IMR-90 (cell line): Measurements from ENCODE around the gene FAM237A. TPM values are rescaled to one million over a fixed set of nuclear protein-coding genes. Genes with fewer than 3 reads are reported as not detected.

Experiments
- ATAC-seq: fragments of 200-7000 bp; cut with Tn5 transposase; 2 replicates; pipeline ENCODE4 v1.9.1; 2020; ENCODE audit warnings: low read depth, mild to moderate bottlenecking, moderate library complexity
- BruUV-seq: library from RNA; stranded (reverse); fragments of 400-500 nt; replicated peaks from 2 replicates; lab custom pipeline; 2021; lab: Mats Ljungman, UMichigan
- CTCF ChIA-PET: fragments of 300-600 bp; formaldehyde crosslinking; extraction: SDS; loops from one replicate; lab custom pipeline; 2021; ENCODE audit warnings: antibody characterized with exemption; lab: Yijun Ruan, JAX
- POLR2A ChIA-PET: fragments of 300-600 bp; sonication (Branson Sonifier 250); formaldehyde crosslinking; loops from one replicate; lab custom pipeline; 2022; ENCODE audit warnings: antibody characterized with exemption; ENCODE audit not compliant: unreplicated experiment; lab: Charles Lee
- DNase-seq: peaks from one replicate; pipeline ENCODE4 v3.0.0; 2013
- H2AFZ ChIP-seq: replicated peaks from 2 replicates; pipeline ENCODE3; 2013; ENCODE audit warnings: low read length, mild to moderate bottlenecking; ENCODE audit not compliant: poor library complexity
- H2AK5ac ChIP-seq: 2 replicates; pipeline ENCODE4 v1.6.1; 2013; ENCODE audit warnings: low read depth, low read length, inconsistent platforms
- H2AK9ac ChIP-seq: replicated peaks from 2 replicates; pipeline ENCODE3; 2013; ENCODE audit warnings: mild to moderate bottlenecking, low read depth, low read length, moderate library complexity; ENCODE audit not compliant: poor library complexity
- H2BK120ac ChIP-seq: 2 replicates; pipeline ENCODE4 v1.6.1; 2013; ENCODE audit warnings: low read depth, low read length, inconsistent platforms
- H2BK15ac ChIP-seq: 3 replicates; pipeline ENCODE4 v1.6.1; 2013; ENCODE audit warnings: low read depth, low read length, inconsistent platforms
- H2BK20ac ChIP-seq: 2 replicates; pipeline ENCODE4 v1.6.1; 2013; ENCODE audit warnings: low read depth, mild to moderate bottlenecking, inconsistent platforms, low read length, moderate library complexity
- H2BK5ac ChIP-seq: 2 replicates; pipeline ENCODE4 v1.6.1; 2013; ENCODE audit warnings: mild to moderate bottlenecking, low read depth, low read length, inconsistent platforms; ENCODE audit not compliant: poor library complexity, severe bottlenecking
- H3K14ac ChIP-seq: replicated peaks from 2 replicates; pipeline ENCODE4 v1.6.1; 2013; ENCODE audit warnings: low read depth, low read length, inconsistent platforms
- H3K18ac ChIP-seq: 2 replicates; pipeline ENCODE4 v1.6.1; 2013; ENCODE audit warnings: low read depth, low read length, control low read depth
- H3K23ac ChIP-seq: 2 replicates; pipeline ENCODE4 v1.6.1; 2013; ENCODE audit warnings: low read depth, low read length, inconsistent platforms
- H3K27ac ChIP-seq: 2 replicates; pipeline ENCODE4 v1.5.1; 2013; ENCODE audit warnings: mild to moderate bottlenecking, control low read depth, low read length; ENCODE audit not compliant: insufficient read depth
- H3K27me3 ChIP-seq: 2 replicates; pipeline ENCODE4 v1.6.1; 2013; ENCODE audit warnings: low read length; ENCODE audit not compliant: control insufficient read depth, insufficient read depth
- H3K36me3 ChIP-seq: 2 replicates; pipeline ENCODE4 v1.6.1; 2013; ENCODE audit warnings: low read length, mixed read lengths; ENCODE audit not compliant: control insufficient read depth, insufficient read depth
- H3K4ac ChIP-seq: 2 replicates; pipeline ENCODE4 v1.6.1; 2013; ENCODE audit warnings: low read depth, low read length, inconsistent platforms
- H3K4me1 ChIP-seq: 2 replicates; pipeline ENCODE4 v1.6.1; 2013; ENCODE audit warnings: low read length, mixed read lengths; ENCODE audit not compliant: control insufficient read depth, insufficient read depth
- H3K4me2 ChIP-seq: 2 replicates; pipeline ENCODE4 v1.6.1; 2013; ENCODE audit warnings: low read depth, mild to moderate bottlenecking, control low read depth, low read length, moderate library complexity
- H3K4me3 ChIP-seq: 2 replicates; pipeline ENCODE4 v1.5.1; 2013; ENCODE audit warnings: low read depth, mild to moderate bottlenecking, control low read depth, low read length, moderate library complexity; ENCODE audit not compliant: insufficient read depth
- H3K56ac ChIP-seq: 2 replicates; pipeline ENCODE4 v1.6.1; 2013; ENCODE audit warnings: low read length, inconsistent platforms; ENCODE audit not compliant: insufficient read depth; ENCODE audit errors: extremely low read depth
- H3K79me1 ChIP-seq, 2 experiments: 2 replicates each; pipeline ENCODE4 v1.6.1; 2013; ENCODE audit warnings: low read length in 2 of 2, inconsistent platforms in 1 of 2, low read depth in 1 of 2
- H3K9ac ChIP-seq: 2 replicates; pipeline ENCODE4 v1.6.1; 2013; ENCODE audit warnings: low read depth, low read length, control low read depth
- H3K9me1 ChIP-seq: 2 replicates; pipeline ENCODE4 v1.6.1; 2013; ENCODE audit warnings: low read length, inconsistent platforms; ENCODE audit not compliant: insufficient read depth
- H3K9me3 ChIP-seq: 2 replicates; pipeline ENCODE4 v1.6.1; 2013; ENCODE audit warnings: low read length; ENCODE audit not compliant: control insufficient read depth, insufficient read depth
- H4K20me1 ChIP-seq: 2 replicates; pipeline ENCODE4 v1.6.1; 2013; ENCODE audit warnings: low read length, inconsistent platforms; ENCODE audit not compliant: insufficient read depth
- H4K5ac ChIP-seq: 2 replicates; pipeline ENCODE4 v1.6.1; 2013; ENCODE audit warnings: mild to moderate bottlenecking, low read depth, low read length, control low read depth
- H4K8ac ChIP-seq, 2 experiments: 2 replicates each; pipeline ENCODE4 v1.6.1; 2013; ENCODE audit warnings: low read depth in 2 of 2, low read length in 2 of 2, control low read depth in 1 of 2, inconsistent platforms in 1 of 2
- H4K91ac ChIP-seq: 2 replicates; pipeline ENCODE4 v1.6.1; 2013; ENCODE audit warnings: low read depth, low read length, inconsistent platforms; ENCODE audit not compliant: insufficient read depth
- BHLHE40 ChIP-seq: fragments of 150-350 bp; IDR thresholded peaks from 2 replicates; pipeline ENCODE4 v1.6.1; 2016; ENCODE audit warnings: mild to moderate bottlenecking, low read depth, low read length
- CEBPB ChIP-seq: IDR thresholded peaks from 2 replicates; pipeline ENCODE4 v1.6.1; 2012; ENCODE audit warnings: low read depth, low read length, improper control_type of control experiment
- CHD1 ChIP-seq: IDR thresholded peaks from 2 replicates; pipeline ENCODE4 v1.6.1; 2012; ENCODE audit warnings: low read depth, low read length, improper control_type of control experiment
- FOS ChIP-seq: fragments of 150-350 bp; IDR thresholded peaks from 2 replicates; pipeline ENCODE4 v1.6.1; 2016; ENCODE audit warnings: low read depth, low read length
- MAFK ChIP-seq: IDR thresholded peaks from 2 replicates; pipeline ENCODE4 v1.6.1; 2012; ENCODE audit warnings: low read depth, low read length, improper control_type of control experiment
- MAZ ChIP-seq: IDR thresholded peaks from 2 replicates; pipeline ENCODE4 v1.6.1; 2012; ENCODE audit warnings: low read depth, mild to moderate bottlenecking, low read length, improper control_type of control experiment, moderate library complexity, borderline replicate concordance
- MXI1 ChIP-seq: IDR thresholded peaks from 2 replicates; pipeline ENCODE4 v1.6.1; 2012; ENCODE audit warnings: low read depth, mild to moderate bottlenecking, low read length, moderate library complexity, borderline replicate concordance
- NFE2L2 ChIP-seq: fragments of 150-350 bp; IDR thresholded peaks from 2 replicates; pipeline ENCODE4 v1.6.1; 2016; ENCODE audit warnings: low read depth, mild to moderate bottlenecking, low read length
- POLR2A ChIP-seq: IDR thresholded peaks from 2 replicates; pipeline ENCODE4 v1.6.1; 2012; ENCODE audit warnings: mild to moderate bottlenecking, low read depth, low read length
- RAD21 ChIP-seq: IDR thresholded peaks from 2 replicates; pipeline ENCODE4 v1.6.1; 2012; ENCODE audit warnings: low read length, improper control_type of control experiment
- RCOR1 ChIP-seq: IDR thresholded peaks from 2 replicates; pipeline ENCODE4 v1.6.1; 2012; ENCODE audit warnings: mild to moderate bottlenecking, low read length, improper control_type of control experiment; ENCODE audit not compliant: insufficient replicate concordance
- RFX5 ChIP-seq: IDR thresholded peaks from 2 replicates; pipeline ENCODE4 v1.8.0; 2012; ENCODE audit warnings: low read depth, mild to moderate bottlenecking, low read length, moderate library complexity
- SMC3 ChIP-seq: fragments of 150-350 bp; IDR thresholded peaks from 2 replicates; pipeline ENCODE4 v1.6.1; 2016; ENCODE audit warnings: low read depth, mild to moderate bottlenecking, antibody characterized with exemption, low read length, moderate library complexity
- WGBS, 2 experiments: methylation state at CpG; one replicate each; pipeline versions ENCODE4 v1.1.5 to v1.1.7; 2013; ENCODE audit warnings: missing lambda C conversion rate in 2 of 2; ENCODE audit not compliant: insufficient read length in 1 of 2; ENCODE audit errors: extremely low coverage in 2 of 2; 5-methylcytosine and 5-hydroxymethylcytosine counted together
- dilution Hi-C: fragments of 300-500 bp; cut with HindIII; formaldehyde crosslinking; loops from one replicate; pipeline ENCODE4 v1.14.3; 2018; ENCODE audit warnings: low sequenced_read_pairs; ENCODE audit not compliant: unreplicated experiment
- in situ Hi-C: fragments of 300-500 bp; cut with MboI; formaldehyde crosslinking; loops from 3 replicates; pipeline ENCODE4 v1.14.3; 2019; ENCODE audit warnings: low sequenced_read_pairs, inconsistent platforms, mixed read lengths
- intact Hi-C: fragments of 100-400 bp; cut with micrococcal nuclease; formaldehyde crosslinking; loops from 2 replicates; pipeline ENCODE4 v1.10.0; 2022
- polyA plus RNA-seq, 3 experiments: library from polyadenylated mRNA; depleted of rRNA; stranded (reverse); fragments of >200 nt; gene quantifications; 2 replicates each; pipeline ENCODE4 v1.2.3, GENCODE V29; 2012; ENCODE audit warnings: low replicate concordance in 1 of 3
- total RNA-seq: library from RNA; depleted of rRNA; stranded (reverse); fragments of >200 nt; gene quantifications from 2 replicates; pipeline ENCODE4 v1.2.3, GENCODE V29; 2012
- TF ChIP-seq, protein P1 (sequence below): fragments of 150-350 bp; IDR thresholded peaks from 2 replicates; pipeline ENCODE4 v1.6.1; 2017; ENCODE audit warnings: mild to moderate bottlenecking, antibody characterized with exemption, low read length, low read depth
- TF ChIP-seq, protein P2 (sequence below): conservative IDR thresholded peaks from 2 replicates; pipeline ENCODE4 v1.5.1; 2012; ENCODE audit warnings: mild to moderate bottlenecking, low read depth, low read length, improper control_type of control experiment
- TF ChIP-seq, protein P3 (sequence below): fragments of 150-350 bp; IDR thresholded peaks from 2 replicates; pipeline ENCODE4 v1.6.1; 2016; ENCODE audit warnings: low read depth, mild to moderate bottlenecking, low read length, moderate library complexity, borderline replicate concordance

Gene FAM237A
- total and polyA plus RNA-seq, 2 of the 4 experiments (the other 2 are of a cell fraction), result not detected

DNA sequence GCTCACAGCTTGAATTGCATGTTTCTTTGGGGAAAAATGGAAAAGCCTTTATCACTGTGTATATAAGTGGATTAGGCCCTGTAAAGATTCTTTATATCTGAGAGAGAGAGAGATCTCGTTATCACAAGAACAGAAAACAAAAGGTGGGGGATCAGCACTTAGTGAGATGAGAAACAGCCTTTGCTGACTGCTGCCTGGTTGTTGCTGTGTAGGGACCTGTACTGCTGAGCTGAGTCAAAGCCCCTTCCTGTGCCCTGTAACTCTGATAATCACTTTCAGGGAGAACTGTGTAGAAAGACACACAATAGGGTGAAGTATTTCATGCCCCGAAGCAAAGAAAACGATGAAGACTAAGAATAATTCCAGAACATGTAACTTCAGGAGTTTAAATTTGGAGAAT lies 30.6 kb upstream of the FAM237A start:
- Histone ChIP-seq H3K9ac (no peak overlapping the region), H2AK9ac (no peak overlapping the region), H3K4me2 (no peak overlapping the region), H3K14ac (no peak overlapping the region), H4K20me1 (no peaks in the 10 kb centered on the region), H3K27me3 (no peaks in the 10 kb centered on the region), H3K4me1 (peaks cover 4% of the 10 kb centered on the region; the same call in 1 of the 2 replicates), H2BK20ac (no peak overlapping the region), H3K56ac (no peak overlapping the region), H4K8ac (no peak overlapping the region), H2BK15ac (no peak overlapping the region), H3K36me3 (no peaks in the 10 kb centered on the region), H2BK120ac (no peak overlapping the region), H3K9me3 (no peaks in the 10 kb centered on the region), H2BK5ac (no peak overlapping the region), H3K27ac (no peak overlapping the region), H2AK5ac (no peak overlapping the region), H3K79me1 (no peaks in the 10 kb centered on the region), H2AFZ (no peak overlapping the region), H3K23ac (no peak overlapping the region), H3K4ac (no peak overlapping the region), H4K91ac (no peak overlapping the region), H3K9me1 (no peaks in the 10 kb centered on the region; the same call in 1 of the 2 replicates), H4K5ac (no peak overlapping the region), H3K18ac (no peak overlapping the region), H3K4me3 (no peak overlapping the region)
- dilution Hi-C loops, result no loop called here
- in situ Hi-C loops, result no loop called here
- BruUV-seq, result no TSS peak
- ATAC-seq (no peak), DNase-seq (no peak)
- CTCF ChIA-PET, result no interaction called here
- no CpG with 5 or more reads among the region's 3 CpGs for WGBS, 2 experiments
- no peak for TF ChIP-seq FOS
- TF ChIP-seq CEBPB, result no peak
- TF ChIP-seq SMC3, result no peak
- no peak for TF ChIP-seq MXI1
- no peak for TF ChIP-seq BHLHE40
- TF ChIP-seq, protein P1, sequence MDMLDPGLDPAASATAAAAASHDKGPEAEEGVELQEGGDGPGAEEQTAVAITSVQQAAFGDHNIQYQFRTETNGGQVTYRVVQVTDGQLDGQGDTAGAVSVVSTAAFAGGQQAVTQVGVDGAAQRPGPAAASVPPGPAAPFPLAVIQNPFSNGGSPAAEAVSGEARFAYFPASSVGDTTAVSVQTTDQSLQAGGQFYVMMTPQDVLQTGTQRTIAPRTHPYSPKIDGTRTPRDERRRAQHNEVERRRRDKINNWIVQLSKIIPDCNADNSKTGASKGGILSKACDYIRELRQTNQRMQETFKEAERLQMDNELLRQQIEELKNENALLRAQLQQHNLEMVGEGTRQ, result no peak
- TF ChIP-seq MAZ, result no peak
- TF ChIP-seq, protein P2, sequence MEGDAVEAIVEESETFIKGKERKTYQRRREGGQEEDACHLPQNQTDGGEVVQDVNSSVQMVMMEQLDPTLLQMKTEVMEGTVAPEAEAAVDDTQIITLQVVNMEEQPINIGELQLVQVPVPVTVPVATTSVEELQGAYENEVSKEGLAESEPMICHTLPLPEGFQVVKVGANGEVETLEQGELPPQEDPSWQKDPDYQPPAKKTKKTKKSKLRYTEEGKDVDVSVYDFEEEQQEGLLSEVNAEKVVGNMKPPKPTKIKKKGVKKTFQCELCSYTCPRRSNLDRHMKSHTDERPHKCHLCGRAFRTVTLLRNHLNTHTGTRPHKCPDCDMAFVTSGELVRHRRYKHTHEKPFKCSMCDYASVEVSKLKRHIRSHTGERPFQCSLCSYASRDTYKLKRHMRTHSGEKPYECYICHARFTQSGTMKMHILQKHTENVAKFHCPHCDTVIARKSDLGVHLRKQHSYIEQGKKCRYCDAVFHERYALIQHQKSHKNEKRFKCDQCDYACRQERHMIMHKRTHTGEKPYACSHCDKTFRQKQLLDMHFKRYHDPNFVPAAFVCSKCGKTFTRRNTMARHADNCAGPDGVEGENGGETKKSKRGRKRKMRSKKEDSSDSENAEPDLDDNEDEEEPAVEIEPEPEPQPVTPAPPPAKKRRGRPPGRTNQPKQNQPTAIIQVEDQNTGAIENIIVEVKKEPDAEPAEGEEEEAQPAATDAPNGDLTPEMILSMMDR, result no peak
- TF ChIP-seq NFE2L2, result no peak
- no peak for TF ChIP-seq POLR2A
- TF ChIP-seq CHD1, result no peak
- no peak for TF ChIP-seq RCOR1
- no peak for TF ChIP-seq MAFK
- TF ChIP-seq, protein P3, sequence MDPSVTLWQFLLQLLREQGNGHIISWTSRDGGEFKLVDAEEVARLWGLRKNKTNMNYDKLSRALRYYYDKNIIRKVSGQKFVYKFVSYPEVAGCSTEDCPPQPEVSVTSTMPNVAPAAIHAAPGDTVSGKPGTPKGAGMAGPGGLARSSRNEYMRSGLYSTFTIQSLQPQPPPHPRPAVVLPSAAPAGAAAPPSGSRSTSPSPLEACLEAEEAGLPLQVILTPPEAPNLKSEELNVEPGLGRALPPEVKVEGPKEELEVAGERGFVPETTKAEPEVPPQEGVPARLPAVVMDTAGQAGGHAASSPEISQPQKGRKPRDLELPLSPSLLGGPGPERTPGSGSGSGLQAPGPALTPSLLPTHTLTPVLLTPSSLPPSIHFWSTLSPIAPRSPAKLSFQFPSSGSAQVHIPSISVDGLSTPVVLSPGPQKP, result no peak
- TF ChIP-seq RFX5, result no peak
- no peak for TF ChIP-seq RAD21
- POLR2A ChIA-PET, result no interaction called here
- intact Hi-C loops, result no loop called here
